ACC112 (cell line): ENCODE results near the gene CTBP1.

Experiments used
- H2AFZ ChIP-seq: fragments of 200-600 bp; sonication (generic); one replicate; pipeline ENCODE4 v1.6.0; 2017; ENCODE audit warnings: antibody characterized with exemption, low read length; ENCODE audit not compliant: unreplicated experiment
- H3K27ac ChIP-seq: fragments of 200-600 bp; sonication (generic); 2 replicates; pipeline ENCODE4 v1.5.1; 2014; ENCODE audit warnings: low read depth, mild to moderate bottlenecking, antibody characterized with exemption, low read length, moderate library complexity
- H3K27me3 ChIP-seq: fragments of 200-600 bp; sonication (generic); 2 replicates; pipeline ENCODE4 v1.6.1; 2014; ENCODE audit warnings: mild to moderate bottlenecking, antibody characterized with exemption, low read length, moderate library complexity, mixed read lengths; ENCODE audit not compliant: insufficient read depth
- H3K36me3 ChIP-seq: fragments of 200-600 bp; sonication (generic); 2 replicates; pipeline ENCODE4 v1.6.1; 2016; ENCODE audit warnings: mild to moderate bottlenecking, antibody characterized with exemption, low read length, moderate library complexity, mixed read lengths; ENCODE audit not compliant: insufficient read depth
- H3K4me1 ChIP-seq: fragments of 200-600 bp; sonication (generic); one replicate; pipeline ENCODE4 v1.6.1; 2016; ENCODE audit warnings: low read length, mixed read lengths; ENCODE audit not compliant: insufficient read depth, unreplicated experiment, control insufficient read depth
- H3K4me3 ChIP-seq: fragments of 200-600 bp; sonication (generic); 2 replicates; pipeline ENCODE4 v1.5.1; 2014; ENCODE audit warnings: mild to moderate bottlenecking, low read depth, low read length
- H3K79me2 ChIP-seq: fragments of 200-600 bp; sonication (generic); one replicate; pipeline ENCODE4 v1.6.0; 2016; ENCODE audit warnings: low read length; ENCODE audit not compliant: control insufficient read depth, unreplicated experiment, insufficient read depth

Gene CTBP1

DNA sequence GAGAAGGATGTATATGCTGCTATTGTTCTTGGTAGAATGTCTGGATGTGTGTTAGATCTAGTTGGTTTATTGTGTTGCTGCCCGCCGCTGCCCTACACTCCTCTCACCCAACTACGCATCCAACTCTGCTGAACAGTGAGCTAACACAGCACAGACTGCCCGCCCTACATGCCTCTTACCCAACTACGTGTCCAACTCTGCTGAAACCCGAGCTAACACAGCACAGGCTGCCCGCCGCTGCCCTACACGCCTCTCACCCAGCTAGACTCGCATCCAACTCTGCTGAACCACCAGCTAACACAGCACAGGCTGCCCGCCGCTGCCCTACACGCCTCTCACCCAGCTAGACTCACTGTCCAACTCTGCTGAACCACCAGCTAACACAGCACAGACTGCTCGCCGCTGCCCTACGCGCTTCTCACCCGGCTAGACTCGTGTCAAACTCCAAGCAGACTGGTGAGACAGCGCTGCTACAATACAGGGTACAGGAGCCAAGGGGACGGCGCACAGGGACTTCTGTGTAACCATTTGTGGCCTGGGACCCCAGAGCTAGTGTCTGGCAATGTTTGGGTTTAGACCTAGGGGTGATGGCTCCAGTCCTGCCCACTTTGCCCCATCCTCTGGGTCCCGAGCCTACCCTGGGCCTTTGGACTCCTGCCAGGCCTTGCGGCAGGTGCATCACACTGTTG lies 11.6 kb upstream of the CTBP1 start:
- Histone ChIP-seq H3K36me3 (no peaks in the 10 kb centered on the region), H2AFZ (no peak overlapping the region), H3K4me3 (no peak overlapping the region), H3K27ac (no peak overlapping the region), H3K4me1 (no peaks in the 10 kb centered on the region), H3K27me3 (no peaks in the 10 kb centered on the region), H3K79me2 (no peaks in the 10 kb centered on the region)

DNA sequence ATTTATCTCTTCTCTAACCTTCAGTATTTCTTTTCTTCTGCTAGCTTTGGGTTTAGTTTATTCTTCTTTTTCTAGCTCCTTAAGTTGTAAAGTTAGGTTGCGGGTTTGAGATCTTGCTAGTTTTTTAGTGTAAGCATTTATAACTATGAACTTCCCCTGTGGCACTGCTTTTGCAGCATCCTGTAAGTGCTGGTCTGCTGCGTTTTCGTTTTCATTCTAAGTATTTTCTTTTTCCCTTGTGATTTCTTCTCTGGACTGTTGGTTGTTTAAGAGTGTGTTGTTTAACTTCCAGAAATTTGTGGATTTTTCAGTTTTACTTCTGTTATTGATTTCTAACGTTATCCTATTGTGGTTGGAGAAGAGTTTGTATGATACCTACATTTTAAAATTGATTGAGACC lies 11.0 kb upstream of the CTBP1 start:
- Histone ChIP-seq H3K27me3 (no peaks in the 10 kb centered on the region), H2AFZ (no peak overlapping the region), H3K79me2 (no peaks in the 10 kb centered on the region), H3K4me1 (no peaks in the 10 kb centered on the region), H3K4me3 (no peak overlapping the region), H3K27ac (no peak overlapping the region), H3K36me3 (no peaks in the 10 kb centered on the region)

GRCh38 chr4:1258457-1258856 lies 9.5 kb upstream of the CTBP1 start:
- Histone ChIP-seq H3K4me3 (no peak overlapping the region), H3K27ac (no peak overlapping the region), H3K4me1 (no peaks in the 10 kb centered on the region), H3K27me3 (no peaks in the 10 kb centered on the region), H3K79me2 (no peaks in the 10 kb centered on the region), H3K36me3 (peaks cover 4% of the 10 kb centered on the region; the same call in 1 of the 2 replicates), H2AFZ (no peak overlapping the region)

DNA sequence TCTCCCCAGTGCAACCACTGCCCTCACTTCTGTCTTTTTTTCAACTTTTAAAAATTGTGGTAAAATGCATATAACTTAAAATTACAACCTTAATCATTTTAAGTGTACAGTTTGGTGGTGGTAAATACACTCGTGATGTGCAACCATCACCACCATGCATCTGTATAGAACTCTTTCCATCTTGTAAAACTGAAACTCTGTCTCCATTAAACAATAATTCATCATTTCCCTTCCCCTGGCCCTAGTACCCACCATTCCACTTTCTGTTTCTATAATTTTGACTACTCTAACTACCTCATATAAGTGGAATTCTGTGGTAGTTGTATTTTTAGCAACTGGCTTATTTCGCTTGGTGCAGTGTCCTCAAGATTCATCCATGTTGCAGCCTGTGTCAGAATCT lies 6.8 kb upstream of the CTBP1 start:
- Histone ChIP-seq H3K36me3 (peaks cover 27% of the 10 kb centered on the region), H3K27me3 (no peaks in the 10 kb centered on the region), H3K4me1 (peaks cover under 1% of the 10 kb centered on the region), H3K4me3 (no peak overlapping the region), H3K27ac (no peak overlapping the region), H3K79me2 (peaks cover 10% of the 10 kb centered on the region), H2AFZ (no peak overlapping the region)

- no peak overlapping the region for H2AFZ ChIP-seq
- H3K27ac ChIP-seq: no peak overlapping the region
- no peak overlapping the region for H3K4me3 ChIP-seq
- H3K36me3 ChIP-seq: peaks cover 30% of the 10 kb centered on the region
- H3K79me2 ChIP-seq: peaks cover 16% of the 10 kb centered on the region
- H3K27me3 ChIP-seq: no peaks in the 10 kb centered on the region
- H3K4me1 ChIP-seq: peaks cover 6% of the 10 kb centered on the region
These were observed 6.2 kb upstream of the CTBP1 start for GRCh38 chr4:1255151-1255550.

- Histone ChIP-seq H3K4me3 (no peak overlapping the region), H3K36me3 (peaks cover 30% of the 10 kb centered on the region), H3K27me3 (no peaks in the 10 kb centered on the region), H3K27ac (no peak overlapping the region), H3K79me2 (peaks cover 18% of the 10 kb centered on the region), H3K4me1 (peaks cover 7% of the 10 kb centered on the region), H2AFZ (no peak overlapping the region)
These were observed 4.9 kb upstream of the CTBP1 start for GRCh38 chr4:1253831-1254230.

DNA sequence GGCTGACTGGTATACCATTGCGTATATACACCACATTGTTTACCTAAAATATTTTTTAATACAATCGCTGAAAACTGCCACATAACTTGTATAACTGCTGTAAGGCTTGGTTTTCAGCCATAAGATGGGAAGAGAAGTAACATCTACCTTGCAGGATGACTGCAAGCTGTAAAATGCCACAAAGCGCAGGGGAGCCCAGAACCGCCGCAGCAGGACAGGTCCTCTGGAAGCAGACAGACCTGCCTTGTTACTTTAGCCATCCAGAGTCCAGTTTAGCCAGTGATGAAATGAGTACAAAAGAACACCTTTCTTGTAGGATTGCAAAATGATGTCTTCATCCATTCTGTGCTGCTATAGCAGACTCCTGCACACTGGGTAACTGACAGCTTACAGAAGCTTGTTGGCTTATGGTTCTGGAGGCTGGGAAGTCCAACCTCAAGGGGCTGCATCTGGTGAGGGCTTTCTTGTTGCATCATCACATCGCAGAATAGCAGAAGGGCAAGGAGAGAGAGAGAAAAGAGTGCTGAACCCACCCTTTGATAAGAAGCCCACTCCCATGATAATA lies 4.1 kb upstream of the CTBP1 start:
- Histone ChIP-seq H3K27ac (no peak overlapping the region), H3K4me1 (peaks cover 7% of the 10 kb centered on the region)

DNA sequence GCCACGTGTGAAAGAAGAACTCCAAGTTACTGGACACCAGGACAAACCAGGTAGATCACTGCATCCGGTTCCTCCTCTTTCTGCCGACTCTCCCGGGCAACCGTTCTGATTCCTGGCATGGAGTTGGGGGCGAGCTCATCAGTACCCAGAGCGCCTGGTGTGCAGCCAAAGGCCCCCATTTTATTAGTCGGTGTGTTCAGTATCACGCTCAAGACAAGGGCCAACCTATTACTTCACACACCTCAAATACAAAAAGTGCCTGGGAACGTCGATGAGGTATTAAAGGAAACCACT lies 2.8 kb upstream of the CTBP1 start:
- Histone ChIP-seq H3K36me3 (peaks cover 30% of the 10 kb centered on the region), H3K27me3 (no peaks in the 10 kb centered on the region), H3K4me1 (peaks cover 11% of the 10 kb centered on the region), H3K79me2 (peaks cover 31% of the 10 kb centered on the region), H3K4me3 (no peak overlapping the region), H2AFZ (no peak overlapping the region), H3K27ac (no peak overlapping the region)

More for the DNA sequence above, 4.1 kb upstream of the CTBP1 start:
- Histone ChIP-seq H2AFZ (no peak overlapping the region), H3K36me3 (peaks cover 30% of the 10 kb centered on the region), H3K27me3 (no peaks in the 10 kb centered on the region), H3K4me3 (no peak overlapping the region), H3K79me2 (peaks cover 18% of the 10 kb centered on the region)

DNA sequence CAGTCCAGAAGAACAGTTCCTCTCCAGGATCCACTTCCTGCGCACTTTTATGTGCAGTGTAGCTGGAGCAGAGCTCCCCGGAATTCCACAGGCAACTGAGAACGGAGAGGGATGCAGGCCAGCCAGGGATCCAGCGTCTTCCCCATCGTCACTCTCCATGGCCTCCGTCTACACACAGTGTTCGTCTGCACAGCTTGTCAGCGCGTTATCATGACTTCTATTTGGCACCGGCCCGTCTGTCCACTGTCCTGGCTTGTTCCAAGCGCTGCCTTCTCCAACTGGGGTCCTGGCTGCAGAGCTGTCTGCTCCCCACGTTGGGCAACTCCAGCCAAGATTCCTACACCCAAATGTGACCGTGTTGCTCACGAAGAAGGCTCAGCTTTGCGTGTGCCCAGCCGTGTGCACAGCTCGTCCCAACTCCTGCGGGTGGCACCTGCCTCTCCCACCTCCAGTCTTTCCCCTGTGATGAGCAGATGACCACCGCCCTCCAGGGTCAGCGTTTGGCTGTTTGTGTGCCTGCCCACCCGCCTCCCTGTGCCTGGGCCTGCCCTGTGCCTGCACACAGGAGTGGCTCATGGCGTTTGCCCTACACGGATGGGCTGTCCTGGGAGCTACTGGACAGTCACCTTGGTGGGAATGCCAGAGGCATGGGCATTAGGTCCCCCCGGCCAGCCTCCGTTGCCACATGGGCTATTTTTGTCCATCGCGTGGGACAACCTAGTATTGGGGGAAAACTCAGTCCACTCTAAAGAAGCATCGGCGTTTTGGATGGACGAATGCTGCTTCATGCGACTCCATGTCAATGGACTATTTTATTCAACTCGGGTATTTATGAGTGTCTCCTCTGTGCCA lies 2.2 kb upstream of the CTBP1 start:
- H2AFZ ChIP-seq: no peak overlapping the region
- no peak overlapping the region for H3K27ac ChIP-seq
- H3K4me1 ChIP-seq: peaks cover 17% of the 10 kb centered on the region
- peaks cover 37% of the 10 kb centered on the region for H3K79me2 ChIP-seq
- H3K4me3 ChIP-seq: peak overlapping the region; percentile 81
- H3K27me3 ChIP-seq: no peaks in the 10 kb centered on the region
- H3K36me3 ChIP-seq: peaks cover 30% of the 10 kb centered on the region

DNA sequence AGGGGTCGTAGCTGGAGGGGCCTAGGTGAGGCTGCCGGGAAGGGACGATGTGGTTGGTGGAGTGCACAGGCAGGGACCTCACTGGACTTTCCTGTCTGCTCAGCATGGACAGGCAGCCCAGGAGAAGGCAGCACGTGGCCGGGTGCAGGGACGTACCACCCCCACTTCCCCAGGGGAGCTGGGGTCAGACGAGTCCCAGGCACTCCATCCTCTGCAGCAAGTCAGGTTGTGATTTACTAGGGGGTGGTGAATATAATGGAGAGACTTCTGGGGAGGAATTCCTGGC lies 1.5 kb upstream of the CTBP1 start:
- no peaks in the 10 kb centered on the region for H3K27me3 ChIP-seq
- peak overlapping the region; percentile 81 for H3K4me3 ChIP-seq
- peaks cover 44% of the 10 kb centered on the region for H3K79me2 ChIP-seq
- H3K27ac ChIP-seq: no peak overlapping the region
- H3K4me1 ChIP-seq: peaks cover 23% of the 10 kb centered on the region
- H2AFZ ChIP-seq: no peak overlapping the region
- peaks cover 30% of the 10 kb centered on the region for H3K36me3 ChIP-seq
